HFFc6 (cell line): Measurements from ENCODE around the gene TRABD2A. TPM values are rescaled to one million over a fixed set of nuclear protein-coding genes. Genes with fewer than 3 reads are reported as not detected.

Source experiments
- DNase-seq: peaks from one replicate; pipeline ENCODE4 v3.0.0-alpha.2; 2018
- H3K27ac Mint-ChIP-seq: 2 replicates; pipeline ENCODE4 v1.8.0; 2020; ENCODE audit warnings: mild to moderate bottlenecking, mixed read lengths
- H3K27me3 Mint-ChIP-seq: 2 replicates; pipeline ENCODE4 v1.8.0; 2021; ENCODE audit warnings: mild to moderate bottlenecking, moderate library complexity, mixed read lengths; ENCODE audit not compliant: insufficient read depth
- H3K36me3 Mint-ChIP-seq: 2 replicates; pipeline ENCODE4 v1.8.0; 2021; ENCODE audit warnings: low read depth, mixed read lengths
- H3K4me1 Mint-ChIP-seq: 2 replicates; pipeline ENCODE4 v1.8.0; 2020; ENCODE audit warnings: low read depth, mixed read lengths
- H3K4me3 Mint-ChIP-seq: 2 replicates; pipeline ENCODE4 v1.8.0; 2020; ENCODE audit warnings: mild to moderate bottlenecking, moderate library complexity, mixed read lengths
- H3K9me3 Mint-ChIP-seq: 2 replicates; pipeline ENCODE4 v1.8.0; 2020; ENCODE audit warnings: mild to moderate bottlenecking, mixed read lengths
- total RNA-seq, 6 experiments: library from RNA; stranded (reverse); fragmentation: NEBNext Ultra II Directional; extraction: Animal tissue kit (Norgen Biotek cat#: 25700); gene quantifications; 2 replicates in 1 of 6; 3 replicates in 5 of 6; pipeline ENCODE4 v1.2.3, GENCODE V29; 2021
- TF ChIP-seq, protein P1 (sequence below): fragments of 200-600 bp; sonication (generic); IDR thresholded peaks from 2 replicates; pipeline ENCODE4 v1.5.0; 2021; ENCODE audit warnings: antibody characterized with exemption, mild to moderate bottlenecking

The TRABD2A gene
- total RNA-seq, 6 experiments from 2014 or later, result 13.5 to 46.2 (median 41.9) TPM

DNA sequence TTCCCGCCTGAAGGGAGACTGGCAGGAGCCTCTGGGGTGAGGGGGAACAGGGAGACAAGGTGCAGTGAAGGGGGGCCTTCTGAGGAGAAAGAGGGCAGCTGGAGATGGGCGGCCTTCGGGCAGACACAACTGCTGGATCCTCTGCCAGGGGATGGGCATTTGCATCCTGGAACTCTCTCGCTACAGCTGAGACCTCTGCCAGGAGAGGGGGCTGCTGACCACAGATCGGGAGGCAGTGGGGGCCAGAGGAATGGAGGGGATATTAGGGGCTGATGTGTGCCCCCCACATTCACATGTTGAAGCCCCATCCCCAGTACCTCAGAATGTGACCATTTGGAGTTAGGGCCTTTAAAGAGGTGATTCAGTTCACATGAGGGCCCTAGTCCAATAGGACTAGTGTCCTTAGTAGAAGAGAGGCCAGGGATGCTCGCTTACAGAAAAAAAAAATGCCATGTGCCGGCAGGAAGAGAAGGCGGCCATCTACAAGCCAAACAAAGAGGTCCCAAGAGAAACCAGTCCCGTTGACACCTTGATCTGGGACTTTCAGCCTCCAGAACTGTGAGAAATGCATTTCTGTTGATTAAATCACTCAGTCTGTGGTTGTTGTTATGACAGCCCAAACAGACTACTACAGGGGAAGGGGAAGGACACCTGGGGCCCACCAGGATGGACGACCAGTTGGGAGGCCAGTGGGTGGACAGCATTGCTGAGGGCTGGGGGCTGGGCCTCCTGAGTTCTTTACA is 50.0 kb downstream of the TRABD2A start:
- TF ChIP-seq, protein P1, sequence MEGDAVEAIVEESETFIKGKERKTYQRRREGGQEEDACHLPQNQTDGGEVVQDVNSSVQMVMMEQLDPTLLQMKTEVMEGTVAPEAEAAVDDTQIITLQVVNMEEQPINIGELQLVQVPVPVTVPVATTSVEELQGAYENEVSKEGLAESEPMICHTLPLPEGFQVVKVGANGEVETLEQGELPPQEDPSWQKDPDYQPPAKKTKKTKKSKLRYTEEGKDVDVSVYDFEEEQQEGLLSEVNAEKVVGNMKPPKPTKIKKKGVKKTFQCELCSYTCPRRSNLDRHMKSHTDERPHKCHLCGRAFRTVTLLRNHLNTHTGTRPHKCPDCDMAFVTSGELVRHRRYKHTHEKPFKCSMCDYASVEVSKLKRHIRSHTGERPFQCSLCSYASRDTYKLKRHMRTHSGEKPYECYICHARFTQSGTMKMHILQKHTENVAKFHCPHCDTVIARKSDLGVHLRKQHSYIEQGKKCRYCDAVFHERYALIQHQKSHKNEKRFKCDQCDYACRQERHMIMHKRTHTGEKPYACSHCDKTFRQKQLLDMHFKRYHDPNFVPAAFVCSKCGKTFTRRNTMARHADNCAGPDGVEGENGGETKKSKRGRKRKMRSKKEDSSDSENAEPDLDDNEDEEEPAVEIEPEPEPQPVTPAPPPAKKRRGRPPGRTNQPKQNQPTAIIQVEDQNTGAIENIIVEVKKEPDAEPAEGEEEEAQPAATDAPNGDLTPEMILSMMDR, result no peak
- no peak for DNase-seq
- Mint-ChIP-seq H3K9me3 (peaks cover 4% of the 10 kb centered on the region), H3K4me3 (no peak overlapping the region), H3K36me3 (peaks cover 10% of the 10 kb centered on the region), H3K4me1 (0 out of 2 replicates have a peak, but pooled peaks cover 5% of the 10 kb centered on the region), H3K27me3 (no peaks in the 10 kb centered on the region), H3K27ac (no peak overlapping the region)

DNA sequence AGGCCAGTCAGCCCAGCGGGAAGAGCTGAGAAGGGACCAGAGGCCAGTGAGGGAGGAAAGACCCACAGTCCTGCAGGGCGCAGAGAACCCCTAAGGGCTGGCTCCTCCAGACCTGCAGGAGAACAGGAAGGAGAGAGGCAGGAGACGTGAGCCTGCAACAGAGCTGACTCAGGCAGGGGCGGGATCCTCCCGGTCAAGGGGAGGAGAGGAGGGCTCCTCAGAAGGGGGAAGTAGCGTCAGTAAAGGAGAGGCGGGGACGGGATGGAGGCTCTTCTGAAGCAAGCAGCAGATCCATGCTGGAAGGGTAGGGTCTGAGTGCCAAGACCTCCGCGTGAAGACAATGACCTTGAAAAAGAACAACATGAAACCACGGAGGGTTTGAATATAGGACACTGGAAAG is 50.8 kb downstream of the TRABD2A start:
- Mint-ChIP-seq H3K4me3 (no peak overlapping the region), H3K4me1 (0 out of 2 replicates have a peak, but pooled peaks cover 5% of the 10 kb centered on the region), H3K27ac (no peak overlapping the region), H3K9me3 (no peaks in the 10 kb centered on the region), H3K36me3 (peaks cover 4% of the 10 kb centered on the region; the same call in 1 of the 2 replicates), H3K27me3 (no peaks in the 10 kb centered on the region)
- TF ChIP-seq, protein P1, result no peak
- DNase-seq, result no peak

DNA sequence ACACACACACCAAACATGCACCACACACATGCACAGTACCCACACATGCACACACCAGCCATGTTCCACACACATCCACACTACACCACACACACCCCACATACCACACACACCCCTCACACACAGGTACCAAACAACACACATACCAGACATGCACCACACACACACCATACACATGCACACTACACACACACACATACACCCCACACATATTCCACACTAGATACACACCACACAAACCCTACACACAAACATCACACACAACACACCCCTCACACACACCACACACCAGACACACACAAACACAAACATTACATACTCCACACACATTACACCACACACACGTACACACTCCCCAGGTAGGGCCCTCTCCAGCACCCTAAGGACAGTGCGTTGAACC is 51.2 kb downstream of the TRABD2A start:
- no peaks in the 10 kb centered on the region for H3K36me3 Mint-ChIP-seq
- H3K27me3 Mint-ChIP-seq, result no peaks in the 10 kb centered on the region
- no peaks in the 10 kb centered on the region for H3K9me3 Mint-ChIP-seq
- H3K4me3 Mint-ChIP-seq, result no peak overlapping the region
- H3K4me1 Mint-ChIP-seq, result 0 out of 2 replicates have a peak, but pooled peaks cover 5% of the 10 kb centered on the region
- DNase-seq, result no peak
- no peak overlapping the region for H3K27ac Mint-ChIP-seq
- TF ChIP-seq, protein P1, result no peak

DNA sequence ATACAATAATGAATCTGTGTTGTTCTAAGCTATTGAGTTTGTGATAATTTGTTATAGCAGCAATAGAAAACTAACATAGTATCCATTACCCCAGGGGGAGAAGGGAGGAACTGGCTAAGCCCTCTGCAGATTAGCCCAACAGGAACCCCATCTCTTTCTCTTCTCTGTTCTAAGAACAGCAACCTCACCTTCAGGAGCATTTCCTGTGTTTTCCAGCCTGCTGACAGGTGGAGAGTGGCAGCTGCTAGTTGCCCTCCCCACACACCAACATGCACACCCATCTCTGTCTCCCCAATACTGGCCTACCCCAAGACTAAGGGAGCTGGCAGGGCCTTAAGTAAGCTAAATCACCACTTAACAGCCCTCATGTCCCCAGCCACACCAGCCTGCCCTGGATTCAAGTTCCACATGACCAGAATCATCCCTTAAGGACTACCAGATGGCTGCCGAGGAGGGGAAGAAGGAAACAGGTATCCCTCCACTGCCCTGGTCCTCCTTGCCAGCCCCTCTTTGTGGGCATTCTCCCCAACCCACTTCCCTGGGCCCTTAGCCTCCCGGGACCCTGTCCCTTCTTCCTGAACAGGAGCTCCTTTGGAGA is 52.8 kb downstream of the TRABD2A start:
- TF ChIP-seq, protein P1, result no peak
- Mint-ChIP-seq H3K4me3 (no peak overlapping the region), H3K36me3 (no peaks in the 10 kb centered on the region), H3K9me3 (no peaks in the 10 kb centered on the region), H3K4me1 (0 out of 2 replicates have a peak, but pooled peaks cover 5% of the 10 kb centered on the region), H3K27ac (no peak overlapping the region), H3K27me3 (no peaks in the 10 kb centered on the region; the same call in 1 of the 2 replicates)
- no peak for DNase-seq

DNA sequence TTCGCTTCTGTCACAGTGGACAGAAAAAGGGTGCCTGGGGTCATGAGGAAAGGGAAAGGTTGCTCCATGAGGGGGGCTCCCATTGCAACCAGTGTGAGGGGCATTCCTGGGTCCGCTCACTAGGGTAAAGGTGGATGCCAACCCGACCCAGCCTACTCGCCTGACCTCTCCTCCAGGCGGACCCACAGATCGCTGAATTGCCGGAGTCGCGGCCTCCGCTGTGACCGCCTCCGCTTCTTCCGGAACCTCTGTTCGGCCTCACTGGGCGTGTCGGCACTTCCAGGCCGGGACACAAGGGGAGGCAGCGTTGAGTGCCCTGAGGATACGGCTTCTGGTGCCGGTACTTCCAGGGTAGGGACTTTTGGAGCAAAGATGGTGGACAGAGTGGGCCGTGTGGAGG is 57.1 kb downstream of the TRABD2A start:
- TF ChIP-seq, protein P1, result no peak
- no peak for DNase-seq
- Mint-ChIP-seq H3K27ac (no peak overlapping the region), H3K4me1 (no peaks in the 10 kb centered on the region), H3K36me3 (no peaks in the 10 kb centered on the region), H3K4me3 (no peak overlapping the region), H3K27me3 (no peaks in the 10 kb centered on the region; the same call in 1 of the 2 replicates), H3K9me3 (no peaks in the 10 kb centered on the region)
